GM18499 (cell line): ENCODE results near the gene HOXA4.

Experiments
- ATAC-seq: cut with Tn5 transposase; IDR thresholded peaks from one replicate; pipeline ENCODE4 v1.9.1; 2021; ENCODE audit warnings: moderate number of reproducible peaks; ENCODE audit not compliant: insufficient read depth, unreplicated experiment

The HOXA4 gene

GRCh38 chr7:27148756-27149641 is 18.4 kb upstream of the HOXA4 start:
- ATAC-seq = no peak

GRCh38 chr7:27148031-27148755 is 17.6 kb upstream of the HOXA4 start:
- no peak for ATAC-seq

DNA sequence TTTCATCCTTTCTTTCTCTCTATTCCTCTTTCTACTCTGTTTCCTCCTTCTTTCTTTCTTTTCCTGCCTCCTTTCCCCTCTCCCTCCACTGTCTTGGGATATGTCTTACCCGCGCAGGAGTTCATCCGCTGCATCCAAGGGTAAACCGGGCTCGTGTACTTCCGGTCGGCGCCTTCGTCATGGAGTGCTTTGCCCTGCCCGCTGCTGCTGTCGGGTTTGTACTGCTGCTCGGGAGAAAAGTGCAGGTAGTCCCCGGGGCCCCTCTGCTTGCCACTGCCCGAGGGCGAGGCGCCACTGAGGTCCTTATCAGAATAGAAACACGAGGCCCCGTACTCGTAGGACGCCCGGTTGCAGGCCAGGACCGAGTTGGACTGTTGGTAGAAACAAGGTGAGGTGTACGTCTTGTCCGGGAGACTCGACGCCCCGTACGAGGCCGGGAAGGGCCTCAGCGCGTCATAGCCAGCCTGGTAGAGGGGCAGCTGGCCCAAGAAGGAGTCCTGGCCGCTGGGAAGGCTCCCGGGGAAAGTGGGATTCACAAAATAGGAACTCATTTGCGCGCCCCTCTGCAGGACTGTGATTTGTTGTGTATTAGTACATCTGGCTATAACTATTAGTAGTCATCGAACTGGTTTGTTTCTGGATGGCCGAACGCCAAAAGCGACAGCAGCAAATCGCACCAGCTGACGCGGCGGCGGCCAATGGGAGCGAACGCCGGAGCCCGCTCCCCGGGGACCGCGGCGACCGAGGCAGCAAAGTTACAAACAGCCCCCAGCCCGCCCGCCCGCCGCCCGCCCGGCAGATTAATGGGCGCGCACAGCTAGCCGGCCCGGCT is 16.9 kb upstream of the HOXA4 start, which contains the start of gene HOXA6:
HOXA6 (minus strand) TSS at position 576 of the 832 bp plus-strand sequence; CDS start at position 551, 25 bp downstream.
- no peak for ATAC-seq

- no peak for ATAC-seq
Measured at GRCh38 chr7:27146491-27147198, 16.1 kb upstream of the HOXA4 start.

GRCh38 chr7:27145914-27146412 is 15.4 kb upstream of the HOXA4 start:
- no peak for ATAC-seq

DNA sequence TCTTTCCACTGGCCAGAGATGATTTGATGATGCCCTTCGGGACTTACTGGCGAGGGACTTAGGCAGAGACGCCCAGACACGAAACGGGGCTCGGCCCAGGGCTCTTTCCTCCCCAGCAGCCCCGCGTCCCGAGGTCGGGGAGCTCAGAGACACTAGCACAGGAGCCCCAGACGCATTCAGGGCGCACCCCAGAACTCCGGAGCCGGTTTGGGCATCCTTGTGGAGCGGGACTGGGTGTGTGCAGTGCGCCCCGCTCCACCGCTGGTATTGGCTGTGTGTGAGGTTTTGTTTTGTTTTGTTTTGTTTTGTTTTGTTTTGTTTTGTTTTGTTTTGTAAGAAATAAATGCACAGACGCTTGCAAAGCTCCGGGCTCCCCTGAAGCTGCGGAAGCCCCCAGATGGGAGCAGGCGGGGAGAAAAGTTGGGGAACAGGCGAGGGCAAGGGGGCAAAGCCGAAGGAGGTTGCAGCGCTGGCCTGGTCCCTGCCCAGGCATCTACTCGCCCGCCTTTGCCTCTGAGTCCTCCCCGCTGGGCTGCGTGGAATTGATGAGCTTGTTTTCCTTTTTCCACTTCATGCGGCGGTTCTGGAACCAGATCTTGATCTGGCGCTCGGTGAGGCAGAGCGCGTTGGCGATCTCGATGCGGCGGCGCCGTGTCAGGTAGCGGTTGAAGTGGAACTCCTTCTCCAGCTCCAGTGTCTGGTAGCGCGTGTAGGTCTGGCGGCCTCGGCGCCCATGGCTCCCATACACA is 14.8 kb upstream of the HOXA4 start:
- ATAC-seq = no peak

GRCh38 chr7:27144781-27145164 is 14.2 kb upstream of the HOXA4 start:
- ATAC-seq = no peak

DNA sequence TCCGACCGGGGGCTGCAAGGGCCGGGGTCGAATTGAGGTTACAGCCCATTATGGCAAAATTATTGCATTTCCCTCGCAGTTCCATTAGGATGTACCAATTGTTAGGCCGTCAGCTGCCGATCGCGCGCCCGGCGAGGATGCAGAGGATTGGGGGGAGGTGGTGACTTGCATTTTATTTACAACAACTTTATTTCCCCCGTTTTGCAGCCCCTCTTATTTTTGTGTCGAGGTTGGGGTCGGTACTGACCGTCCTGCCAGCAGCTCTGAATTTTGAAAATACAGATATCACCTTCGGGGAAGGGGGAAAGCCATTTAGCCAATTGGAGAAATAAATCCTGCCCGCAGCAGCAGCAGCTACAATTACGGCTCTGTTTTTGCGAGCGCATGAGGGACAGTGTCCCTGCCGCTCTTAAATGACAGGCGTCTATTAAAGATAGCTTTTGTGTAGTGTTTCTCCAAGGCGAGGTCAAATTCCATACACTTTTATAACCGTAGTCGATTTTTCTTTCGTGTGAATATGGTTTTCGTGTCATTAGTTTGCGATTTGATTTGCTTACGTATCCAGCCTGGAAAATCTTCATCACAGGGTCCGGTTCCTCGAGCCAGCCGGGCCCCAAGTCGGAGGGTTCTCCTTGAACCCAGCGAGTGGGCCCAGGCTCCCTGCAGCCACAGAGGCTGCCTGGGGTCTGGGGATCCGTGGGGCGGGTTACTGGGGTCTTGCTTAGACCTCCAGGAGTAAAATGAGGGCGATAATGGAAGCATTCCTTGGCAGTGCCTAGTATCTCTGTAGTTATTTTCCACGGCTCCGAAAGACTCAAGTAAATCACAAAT is 13.6 kb upstream of the HOXA4 start:
- ATAC-seq = no peak

DNA sequence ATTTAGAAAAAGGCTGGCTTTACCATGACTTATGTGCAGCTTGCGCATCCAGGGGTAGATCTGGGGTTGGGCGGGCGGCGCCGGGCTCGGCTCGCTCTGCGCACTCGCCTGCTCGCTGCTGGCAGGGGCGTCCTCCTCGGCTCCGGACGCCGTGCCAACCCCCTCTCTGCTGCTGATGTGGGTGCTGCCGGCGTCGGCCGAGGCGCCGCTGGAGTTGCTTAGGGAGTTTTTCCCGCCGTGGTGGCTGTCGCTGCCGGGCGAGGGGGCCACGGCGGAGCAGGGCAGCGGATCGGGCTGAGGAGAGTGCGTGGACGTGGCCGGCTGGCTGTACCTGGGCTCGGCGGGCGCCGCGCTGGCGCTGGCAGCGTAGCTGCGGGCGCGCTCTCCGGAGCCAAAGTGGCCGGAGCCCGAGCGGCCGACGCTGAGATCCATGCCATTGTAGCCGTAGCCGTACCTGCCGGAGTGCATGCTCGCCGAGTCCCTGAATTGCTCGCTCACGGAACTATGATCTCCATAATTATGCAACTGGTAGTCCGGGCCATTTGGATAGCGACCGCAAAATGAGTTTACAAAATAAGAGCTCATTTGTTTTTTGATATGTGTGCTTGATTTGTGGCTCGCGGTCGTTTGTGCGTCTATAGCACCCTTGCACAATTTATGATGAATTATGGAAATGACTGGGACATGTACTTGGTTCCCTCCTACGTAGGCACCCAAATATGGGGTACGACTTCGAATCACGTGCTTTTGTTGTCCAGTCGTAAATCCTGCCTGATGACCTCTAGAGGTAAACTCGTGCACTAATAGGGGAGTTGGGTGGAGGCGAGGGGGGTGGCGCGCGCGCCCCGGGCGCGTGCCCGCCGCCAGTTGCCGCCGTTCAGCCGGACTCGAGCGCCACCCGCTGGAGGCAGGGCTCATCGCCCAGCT is 12.7 kb upstream of the HOXA4 start, which contains the start of gene HOXA5:
HOXA5 (minus strand) TSS at position 659 of the 927 bp plus-strand sequence; CDS start at position 585, 74 bp downstream.
- no peak for ATAC-seq

DNA sequence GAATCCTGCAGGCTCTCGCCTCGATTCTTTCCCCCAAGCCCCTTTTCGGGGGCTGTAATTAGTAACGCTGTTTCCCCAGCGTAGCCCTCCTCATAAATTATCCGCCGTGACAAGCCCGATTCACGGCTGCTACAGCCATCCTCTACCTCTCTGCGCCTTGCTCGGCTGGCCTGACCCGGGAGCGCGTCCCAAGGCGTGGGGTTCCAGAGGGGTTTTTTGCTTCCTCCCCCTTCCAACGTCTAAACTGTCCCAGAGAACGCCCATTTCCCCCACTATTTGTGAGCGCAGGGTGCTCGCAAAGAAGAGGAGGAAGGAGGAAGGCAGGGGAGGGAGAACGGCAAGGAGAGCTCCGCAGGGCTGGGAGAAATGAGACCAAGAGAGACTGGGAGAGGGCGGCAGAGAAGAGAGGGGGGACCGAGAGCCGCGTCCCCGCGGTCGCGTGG is 12.0 kb upstream of the HOXA4 start:
- ATAC-seq = no peak

DNA sequence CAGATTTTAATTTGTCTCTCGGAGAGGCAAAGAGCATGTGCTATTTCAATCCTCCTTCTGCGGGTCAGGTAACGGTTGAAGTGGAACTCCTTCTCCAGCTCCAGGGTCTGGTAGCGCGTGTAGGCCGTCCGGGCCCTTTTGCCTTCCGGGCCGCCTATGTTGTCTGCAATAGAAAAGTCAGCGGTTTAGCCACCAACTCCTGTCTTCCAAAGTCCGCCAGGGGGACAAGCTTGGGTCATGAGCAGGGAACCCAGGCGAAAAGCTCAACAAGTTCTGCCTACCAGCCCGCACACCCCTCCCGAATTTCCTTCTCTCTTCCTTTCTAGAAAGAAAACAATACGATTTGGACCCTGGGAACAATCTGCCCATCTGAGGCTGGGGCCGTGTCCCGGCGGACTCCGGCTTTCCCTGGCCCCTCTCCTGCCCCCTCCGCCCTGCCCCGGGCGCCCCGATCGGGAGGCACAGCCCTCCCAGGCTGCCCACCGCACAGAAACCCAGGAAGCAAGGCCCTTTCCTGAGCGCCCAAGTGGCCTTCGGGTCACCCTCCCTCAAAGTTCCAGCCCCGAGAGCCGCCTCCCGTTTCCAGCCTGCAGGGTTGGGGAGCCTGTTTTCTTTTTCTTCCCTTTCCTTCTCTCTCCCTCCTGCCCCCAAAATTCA is 11.5 kb upstream of the HOXA4 start:
- no peak for ATAC-seq

- ATAC-seq = no peak
Measured at GRCh38 chr7:27141137-27141922, 10.8 kb upstream of the HOXA4 start.

- no peak for ATAC-seq
Measured at GRCh38 chr7:27140126-27140857, 9.7 kb upstream of the HOXA4 start.

- no peak for ATAC-seq
Measured at GRCh38 chr7:27139334-27140125, 9.0 kb upstream of the HOXA4 start.
